ENCODE data around the gene HMGCLL1.

The HMGCLL1 gene

GRCh38 chr6:55438203-55438602, 140.8 kb downstream of the HMGCLL1 start:
- DNase-seq = no peak

- DNase-seq = no peak
These were observed 141.9 kb downstream of the HMGCLL1 start for GRCh38 chr6:55437141-55437540.

DNA sequence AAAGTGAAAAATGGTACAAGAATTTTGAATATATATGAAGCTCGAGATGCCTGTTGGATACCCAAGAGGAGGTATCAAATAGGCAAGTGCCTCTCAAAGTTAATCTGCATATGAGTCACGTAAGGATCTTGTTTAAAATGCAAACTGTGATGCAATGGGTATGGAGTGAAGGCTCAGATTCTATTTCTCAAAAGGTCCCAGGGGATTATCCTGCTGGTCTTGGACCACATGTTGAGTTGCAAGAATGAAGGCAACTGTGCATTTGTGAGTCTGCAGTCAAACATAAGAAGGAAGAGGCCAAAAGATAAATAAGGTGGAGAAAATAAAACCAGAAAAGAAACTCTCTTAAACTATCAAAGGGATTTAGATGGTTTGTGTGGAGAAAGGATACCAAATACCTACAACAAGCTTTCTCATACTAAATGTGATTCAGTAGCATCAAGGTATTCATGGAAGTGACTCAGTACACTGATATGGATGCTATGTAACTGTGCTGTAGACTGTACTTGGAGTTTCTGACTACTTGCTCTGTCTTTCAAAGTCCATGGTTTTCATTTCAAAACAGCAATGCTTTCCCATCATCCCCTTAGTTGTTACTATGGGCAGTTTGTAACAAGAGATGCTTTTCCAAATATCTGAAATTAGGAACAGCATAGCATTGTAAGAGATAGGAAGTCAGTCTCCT, 145.4 kb downstream of the HMGCLL1 start:
- DNase-seq = no peak

GRCh38 chr6:55423933-55424332, 155.1 kb downstream of the HMGCLL1 start:
- DNase-seq = no peak

- DNase-seq = no peak
These were observed 168.3 kb downstream of the HMGCLL1 start for GRCh38 chr6:55410674-55411073.

DNA sequence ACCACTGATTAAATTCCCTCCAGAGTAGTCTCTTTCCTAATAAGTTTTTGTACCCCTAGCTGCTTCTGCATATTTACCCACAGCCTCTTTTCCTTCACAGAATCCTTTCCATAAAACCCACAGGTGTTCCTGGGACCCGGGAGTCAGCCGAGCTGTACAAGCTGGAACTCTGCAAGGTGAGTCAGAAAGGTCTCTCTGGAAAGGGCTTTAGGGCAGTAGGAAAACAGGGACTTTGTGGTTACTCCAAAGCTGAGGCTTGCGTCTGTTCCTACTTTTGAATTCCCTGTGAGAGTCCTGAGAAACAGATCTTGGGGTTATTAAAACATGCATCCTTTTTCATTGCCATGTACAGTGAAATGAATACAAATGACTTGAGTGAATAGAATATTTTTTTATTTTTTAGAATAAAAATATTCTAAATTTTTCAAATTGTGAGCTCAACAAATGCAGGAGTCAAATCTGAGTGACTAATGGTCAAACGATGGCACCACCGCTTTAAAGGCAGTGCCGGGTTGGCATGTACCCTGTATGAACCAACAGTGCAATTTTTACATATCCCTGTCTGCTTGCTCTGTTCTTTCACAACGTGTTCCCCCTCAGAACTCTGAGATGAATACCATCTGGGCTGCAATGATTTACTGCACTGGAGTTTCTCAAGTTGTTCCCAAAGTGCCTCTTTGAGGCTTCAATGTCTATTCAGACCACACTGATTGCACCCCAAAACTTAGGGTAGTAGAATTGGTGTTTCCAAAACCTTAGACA, 173.3 kb downstream of the HMGCLL1 start:
- DNase-seq = no peak

DNA sequence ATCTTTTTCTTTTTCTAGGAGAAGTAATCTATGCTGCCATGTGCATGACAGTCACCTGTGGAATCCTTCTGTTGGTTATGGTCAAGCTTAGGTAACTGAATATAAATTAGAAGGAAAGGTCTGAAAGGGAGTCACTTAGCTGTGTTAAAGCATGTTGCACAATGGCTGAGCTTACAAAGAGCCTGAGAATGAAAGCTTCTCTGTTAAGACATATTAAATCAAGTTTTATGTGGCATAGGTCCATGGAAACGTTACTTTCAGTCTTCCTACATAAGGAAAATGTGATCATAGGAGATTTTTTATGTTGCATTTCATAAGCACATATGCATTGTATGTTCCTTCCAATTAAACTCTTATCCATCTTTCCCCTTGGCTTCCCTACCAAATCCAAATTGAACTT, 179.6 kb downstream of the HMGCLL1 start:
- DNase-seq = no peak

- no peak for DNase-seq
These were observed 181.0 kb downstream of the HMGCLL1 start for GRCh38 chr6:55397986-55398385.

GRCh38 chr6:55395871-55396270, 183.1 kb downstream of the HMGCLL1 start:
- no peak for DNase-seq

DNA sequence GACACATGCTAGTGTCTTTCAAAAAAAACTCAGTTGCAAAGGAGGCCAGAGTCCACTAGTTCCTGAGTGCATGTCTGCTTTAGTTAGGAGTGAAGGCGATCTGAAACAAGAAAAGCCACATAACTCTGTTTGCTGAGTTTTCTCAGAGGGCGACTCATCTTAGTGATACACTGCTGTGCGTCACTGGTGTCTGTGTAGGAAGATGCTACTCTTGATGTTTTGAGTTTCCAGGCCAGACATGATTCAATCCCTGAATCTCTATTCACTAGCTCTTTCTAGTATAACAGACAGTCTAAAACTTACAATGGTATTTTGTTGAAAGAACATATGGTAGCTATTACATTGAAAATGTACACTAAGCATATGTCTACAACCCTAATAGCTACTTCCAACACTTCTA, 190.8 kb downstream of the HMGCLL1 start:
- no peak for DNase-seq

Measured in activated effector memory CD4-positive, alpha-beta T cell treated with Interleukin-2 at 50 U/mL for 16 hours (primary cell).